ENCODE results near the gene PLCG1.

The PLCG1 gene

GRCh38 chr20:41133709-41134361, 3.5 kb upstream of the PLCG1 start:
- no peak overlapping the region for H2AFZ ChIP-seq (ENCODE audit: low read depth)
- H3K36me3 ChIP-seq (ENCODE audit: insufficient read depth) = no peaks in the 10 kb centered on the region
- H3K4me2 ChIP-seq = no peak overlapping the region
- H3K79me2 ChIP-seq (ENCODE audit: insufficient read depth, low read depth) = no peaks in the 10 kb centered on the region
- H3K4me3 ChIP-seq (IDR thresholded peaks at IDR 0.05; ENCODE audit: insufficient read depth, low read depth, low read length) = no peak overlapping the region
- H3K27me3 ChIP-seq (ENCODE audit: insufficient read depth, low read depth) = no peaks in the 10 kb centered on the region
- H3K4me1 ChIP-seq (ENCODE audit: low read depth, poor library complexity, severe bottlenecking) = peaks cover 8% of the 10 kb centered on the region
- H3K9ac ChIP-seq = no peak overlapping the region
- TF ChIP-seq CTCF (conservative IDR thresholded peaks at IDR 0.05; ENCODE audit: low read depth, low read length) = no peak
- no peak overlapping the region for H3K27ac ChIP-seq
- H4K20me1 ChIP-seq (ENCODE audit: insufficient read depth) = no peaks in the 10 kb centered on the region

DNA sequence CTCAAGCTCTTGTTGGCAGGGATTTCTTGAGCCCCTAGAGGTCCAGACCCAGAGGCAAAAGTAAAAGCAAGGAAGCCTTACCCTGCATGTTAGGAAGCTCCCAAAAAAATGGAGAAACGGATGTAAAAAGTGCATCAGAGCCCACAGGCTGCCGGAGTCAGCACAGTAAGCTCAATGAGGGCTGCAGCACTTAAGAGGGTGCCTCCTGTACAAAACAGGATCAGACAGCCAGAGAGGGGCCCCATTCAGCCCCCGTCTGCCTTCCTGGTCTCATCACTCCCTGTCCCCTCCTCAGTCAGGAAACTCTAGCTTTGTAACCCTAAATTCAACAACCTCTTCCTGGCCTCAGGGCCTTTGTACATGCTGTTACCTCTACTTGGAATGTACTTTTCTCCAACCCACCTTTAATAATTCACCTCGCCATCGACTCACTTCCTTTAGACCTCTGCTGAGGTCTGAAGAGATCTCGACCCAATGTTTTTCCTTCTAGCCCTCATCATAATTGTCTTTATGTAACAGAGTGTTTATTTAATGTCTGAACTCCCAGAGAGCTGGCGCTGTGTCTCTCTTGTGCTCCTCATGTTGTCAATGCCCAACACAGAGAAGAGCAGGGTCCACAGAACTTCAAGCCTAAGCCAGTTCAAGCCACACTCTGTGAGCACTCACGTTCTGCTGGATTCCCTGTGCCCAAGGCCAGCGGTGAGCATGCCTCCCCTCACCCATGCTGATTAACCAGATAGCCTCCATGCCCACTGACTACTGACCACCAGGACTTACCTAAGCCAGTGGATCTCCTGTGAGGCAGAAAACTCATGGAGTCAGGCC, 2.8 kb upstream of the PLCG1 start:
- peaks cover 8% of the 10 kb centered on the region for H3K4me1 ChIP-seq (ENCODE audit: low read depth, poor library complexity, severe bottlenecking)

GRCh38 chr20:41135187-41135887, 2.0 kb upstream of the PLCG1 start:
- Histone ChIP-seq H3K27me3 (ENCODE audit: insufficient read depth, low read depth) (no peaks in the 10 kb centered on the region), H3K4me3 (IDR thresholded peaks at IDR 0.05; ENCODE audit: insufficient read depth, low read depth, low read length) (no peak overlapping the region), H3K27ac (no peak overlapping the region), H3K4me1 (ENCODE audit: low read depth, poor library complexity, severe bottlenecking) (peaks cover 8% of the 10 kb centered on the region), H3K9ac (no peak overlapping the region), H4K20me1 (ENCODE audit: insufficient read depth) (no peaks in the 10 kb centered on the region), H3K79me2 (ENCODE audit: insufficient read depth, low read depth) (no peaks in the 10 kb centered on the region; the same call in 1 of the 2 replicates), H2AFZ (ENCODE audit: low read depth) (no peak overlapping the region), H3K36me3 (ENCODE audit: insufficient read depth) (no peaks in the 10 kb centered on the region), H3K4me2 (no peak overlapping the region)
- peak; percentile 94 for TF ChIP-seq CTCF (conservative IDR thresholded peaks at IDR 0.05; ENCODE audit: low read depth, low read length)

More for the DNA sequence above, 2.8 kb upstream of the PLCG1 start:
- no peaks in the 10 kb centered on the region for H4K20me1 ChIP-seq (ENCODE audit: insufficient read depth)
- no peaks in the 10 kb centered on the region for H3K36me3 ChIP-seq (ENCODE audit: insufficient read depth)
- H3K4me3 ChIP-seq (IDR thresholded peaks at IDR 0.05; ENCODE audit: insufficient read depth, low read depth, low read length) = no peak overlapping the region
- no peak overlapping the region for H3K9ac ChIP-seq
- H3K4me2 ChIP-seq = no peak overlapping the region
- TF ChIP-seq CTCF (conservative IDR thresholded peaks at IDR 0.05; ENCODE audit: low read depth, low read length) = no peak
- H3K27ac ChIP-seq = no peak overlapping the region
- no peaks in the 10 kb centered on the region for H3K79me2 ChIP-seq (ENCODE audit: insufficient read depth, low read depth)
- H2AFZ ChIP-seq (ENCODE audit: low read depth) = no peak overlapping the region
- H3K27me3 ChIP-seq (ENCODE audit: insufficient read depth, low read depth) = no peaks in the 10 kb centered on the region

GRCh38 chr20:41135888-41136679, 1.3 kb upstream of the PLCG1 start:
- Histone ChIP-seq H3K4me3 (IDR thresholded peaks at IDR 0.05; ENCODE audit: insufficient read depth, low read depth, low read length) (no peak overlapping the region), H3K79me2 (ENCODE audit: insufficient read depth, low read depth) (no peaks in the 10 kb centered on the region; the same call in 1 of the 2 replicates), H3K27ac (no peak overlapping the region), H2AFZ (ENCODE audit: low read depth) (peak overlapping the region; percentile 89; the same call in 1 of the 2 replicates), H3K4me1 (ENCODE audit: low read depth, poor library complexity, severe bottlenecking) (peaks cover 8% of the 10 kb centered on the region), H3K4me2 (peak overlapping the region; percentile 64), H4K20me1 (ENCODE audit: insufficient read depth) (no peaks in the 10 kb centered on the region), H3K9ac (no peak overlapping the region), H3K36me3 (ENCODE audit: insufficient read depth) (no peaks in the 10 kb centered on the region), H3K27me3 (ENCODE audit: insufficient read depth, low read depth) (no peaks in the 10 kb centered on the region)
- no peak for TF ChIP-seq CTCF (conservative IDR thresholded peaks at IDR 0.05; ENCODE audit: low read depth, low read length)
